Endodermal cell (in vitro differentiated cells): ENCODE results near the gene TTLL1. TPM values are rescaled to one million over a fixed set of nuclear protein-coding genes. Genes with fewer than 3 reads are reported as not detected.
A peak's percentile ranks its signal among the peaks of the same experiment; 100 is the strongest.
"Not testable (repeated sequence)": the region's sequence is repeated elsewhere in the genome, so short reads cannot be mapped to it uniquely, and the experiment has no call there.

Source experiments
- DNase-seq: peaks from one replicate; pipeline ENCODE4 v3.0.0-alpha.2; 2017
- H3K27ac ChIP-seq: 2 replicates; pipeline ENCODE4 v1.5.1; 2013; ENCODE audit warnings: mild to moderate bottlenecking, low read depth, low read length, moderate library complexity
- H3K27me3 ChIP-seq: 2 replicates; pipeline ENCODE4 v1.6.1; 2013; ENCODE audit warnings: mild to moderate bottlenecking, low read length, moderate library complexity; ENCODE audit not compliant: insufficient read depth, control insufficient read depth, poor library complexity, severe bottlenecking
- H3K36me3 ChIP-seq: 2 replicates; pipeline ENCODE4 v1.7.0; 2013; ENCODE audit warnings: mild to moderate bottlenecking, low read length, moderate library complexity; ENCODE audit not compliant: control insufficient read depth, insufficient read depth
- H3K4me1 ChIP-seq: one replicate; pipeline ENCODE4 v1.7.0; 2013; ENCODE audit warnings: low read length; ENCODE audit not compliant: control insufficient read depth, insufficient read depth
- H3K4me3 ChIP-seq: 2 replicates; pipeline ENCODE4 v1.5.1; 2013; ENCODE audit warnings: mild to moderate bottlenecking, low read length, moderate library complexity
- H3K9ac ChIP-seq: 2 replicates; pipeline ENCODE4 v1.6.1; 2013; ENCODE audit warnings: mild to moderate bottlenecking, low read length, moderate library complexity; ENCODE audit not compliant: poor library complexity, severe bottlenecking; ENCODE audit errors: extremely low read depth
- H3K9me3 ChIP-seq: 2 replicates; pipeline ENCODE4 v1.6.1; 2013; ENCODE audit warnings: mild to moderate bottlenecking, low read length, moderate library complexity; ENCODE audit not compliant: control insufficient read depth
- H3K27ac Mint-ChIP-seq: 2 replicates; pipeline ENCODE4 v1.8.0; 2020; ENCODE audit warnings: mixed read lengths
- H3K27me3 Mint-ChIP-seq: 2 replicates; pipeline ENCODE4 v1.8.0; 2021; ENCODE audit warnings: mild to moderate bottlenecking, mixed read lengths; ENCODE audit not compliant: insufficient read depth
- H3K36me3 Mint-ChIP-seq: 2 replicates; pipeline ENCODE4 v1.8.0; 2020; ENCODE audit warnings: low read depth, mixed read lengths
- H3K4me1 Mint-ChIP-seq: 2 replicates; pipeline ENCODE4 v1.8.0; 2020; ENCODE audit warnings: mixed read lengths
- H3K4me3 Mint-ChIP-seq: 2 replicates; pipeline ENCODE4 v1.8.0; 2020; ENCODE audit warnings: mild to moderate bottlenecking, moderate library complexity, mixed read lengths
- H3K9me3 Mint-ChIP-seq: 2 replicates; pipeline ENCODE4 v1.8.0; 2020; ENCODE audit warnings: mild to moderate bottlenecking, mixed read lengths
- CTCF ChIP-seq: fragments of 200-600 bp; sonication (generic); conservative IDR thresholded peaks from 2 replicates; pipeline ENCODE4 v1.5.0; 2021; ENCODE audit warnings: antibody characterized with exemption, mild to moderate bottlenecking
- WGBS, 2 experiments: methylation state at CpG; one replicate each; pipeline versions ENCODE4 v1.1.5 to v1.1.7; 2013; ENCODE audit warnings: missing lambda C conversion rate in 2 of 2, mixed read lengths in 1 of 2; ENCODE audit not compliant: insufficient coverage in 1 of 2, insufficient read length in 1 of 2; 5-methylcytosine and 5-hydroxymethylcytosine counted together
- total RNA-seq, 2 donors: library from RNA; stranded (reverse); fragmentation: NEBNext Ultra II Directional in 1 of 2; extraction: Animal tissue kit (Norgen Biotek cat#: 25700) in 1 of 2; gene quantifications; 2 replicates in 1 of 2; 3 replicates in 1 of 2; pipeline ENCODE4 v1.2.1, GENCODE V29; 2021

The TTLL1 gene
- total RNA-seq, 2 donors from 2014 or later: 6.9 to 10.4 TPM

GRCh38 chr22:43106302-43106701, 17.1 kb upstream of the TTLL1 start:
- H3K27me3 Mint-ChIP-seq: peaks cover 13% of the 10 kb centered on the region

GRCh38 chr22:43104950-43105349, 15.8 kb upstream of the TTLL1 start:
- not testable (repeated sequence) for DNase-seq, H3K9me3 ChIP-seq, H3K27me3 ChIP-seq, H3K27ac Mint-ChIP-seq, H3K36me3 ChIP-seq, H3K9me3 Mint-ChIP-seq, H3K27me3 Mint-ChIP-seq, H3K4me1 ChIP-seq, H3K36me3 Mint-ChIP-seq, H3K9ac ChIP-seq, H3K4me3 ChIP-seq, H3K27ac ChIP-seq, H3K4me3 Mint-ChIP-seq
- WGBS, 2 experiments: 98 to 100% methylated on average over 1 to 3 of the region's 3 CpGs
- peaks cover 13% of the 10 kb centered on the region for H3K4me1 Mint-ChIP-seq

More at GRCh38 chr22:43106302-43106701, 17.1 kb upstream of the TTLL1 start:
- H3K9ac ChIP-seq: no peak overlapping the region
- H3K36me3 ChIP-seq: no peaks in the 10 kb centered on the region
- Mint-ChIP-seq H3K27ac (no peak overlapping the region), H3K9me3 (no peaks in the 10 kb centered on the region), H3K4me3 (no peak overlapping the region), H3K4me1 (peaks cover 13% of the 10 kb centered on the region), H3K36me3 (no peaks in the 10 kb centered on the region)
- TF ChIP-seq CTCF: no peak
- no peak for DNase-seq
- no peak overlapping the region for H3K4me3 ChIP-seq
- no peaks in the 10 kb centered on the region for H3K9me3 ChIP-seq
- H3K27ac ChIP-seq: no peak overlapping the region
- H3K27me3 ChIP-seq: peaks cover 18% of the 10 kb centered on the region
- WGBS, 2 experiments: 91% methylated on average over 8 of the region's 8 CpGs
- peaks cover 4% of the 10 kb centered on the region for H3K4me1 ChIP-seq

GRCh38 chr22:43104056-43104625, 14.9 kb upstream of the TTLL1 start:
- not testable (repeated sequence) for H3K27me3 ChIP-seq, H3K4me3 ChIP-seq, H3K27me3 Mint-ChIP-seq, H3K4me3 Mint-ChIP-seq, H3K36me3 Mint-ChIP-seq, H3K9me3 ChIP-seq, H3K4me1 ChIP-seq, H3K36me3 ChIP-seq, H3K9ac ChIP-seq, H3K9me3 Mint-ChIP-seq
- peak overlapping the region; percentile 60 for H3K27ac ChIP-seq
- 70 to 75% methylated on average over 8 to 15 of the region's 15 CpGs for WGBS, 2 experiments
- Mint-ChIP-seq H3K27ac (peak overlapping the region; percentile 22), H3K4me1 (peaks cover 13% of the 10 kb centered on the region)
- peak; percentile 68 for DNase-seq

- DNase-seq: no peak
- Mint-ChIP-seq H3K36me3 (no peaks in the 10 kb centered on the region), H3K27me3 (no peaks in the 10 kb centered on the region), H3K9me3 (peaks cover 10% of the 10 kb centered on the region), H3K4me1 (peaks cover 9% of the 10 kb centered on the region), H3K4me3 (no peak overlapping the region), H3K27ac (no peak overlapping the region)
- H3K9ac ChIP-seq: no peak overlapping the region
- H3K27ac ChIP-seq: no peak overlapping the region
- WGBS, 2 experiments: 85 to 92% methylated on average over 5 to 7 of the region's 7 CpGs
- no peaks in the 10 kb centered on the region for H3K36me3 ChIP-seq
- no peak for TF ChIP-seq CTCF
- H3K4me1 ChIP-seq: peaks cover 3% of the 10 kb centered on the region
- H3K9me3 ChIP-seq: peaks cover 7% of the 10 kb centered on the region
- H3K27me3 ChIP-seq: no peaks in the 10 kb centered on the region
- no peak overlapping the region for H3K4me3 ChIP-seq
Measured at GRCh38 chr22:43101306-43101705, 12.1 kb upstream of the TTLL1 start.
